SHP77 (cell line): ENCODE results near the gene DESI2.
"Not testable (repeated sequence)": the region's sequence is repeated elsewhere in the genome, so short reads cannot be mapped to it uniquely, and the experiment has no call there.

ENCODE experiments used
- DNase-seq, 2 experiments: peaks; one replicate each; lab custom pipeline; 2025; lab: John Stamatoyannopoulos, UW

The DESI2 gene

DNA sequence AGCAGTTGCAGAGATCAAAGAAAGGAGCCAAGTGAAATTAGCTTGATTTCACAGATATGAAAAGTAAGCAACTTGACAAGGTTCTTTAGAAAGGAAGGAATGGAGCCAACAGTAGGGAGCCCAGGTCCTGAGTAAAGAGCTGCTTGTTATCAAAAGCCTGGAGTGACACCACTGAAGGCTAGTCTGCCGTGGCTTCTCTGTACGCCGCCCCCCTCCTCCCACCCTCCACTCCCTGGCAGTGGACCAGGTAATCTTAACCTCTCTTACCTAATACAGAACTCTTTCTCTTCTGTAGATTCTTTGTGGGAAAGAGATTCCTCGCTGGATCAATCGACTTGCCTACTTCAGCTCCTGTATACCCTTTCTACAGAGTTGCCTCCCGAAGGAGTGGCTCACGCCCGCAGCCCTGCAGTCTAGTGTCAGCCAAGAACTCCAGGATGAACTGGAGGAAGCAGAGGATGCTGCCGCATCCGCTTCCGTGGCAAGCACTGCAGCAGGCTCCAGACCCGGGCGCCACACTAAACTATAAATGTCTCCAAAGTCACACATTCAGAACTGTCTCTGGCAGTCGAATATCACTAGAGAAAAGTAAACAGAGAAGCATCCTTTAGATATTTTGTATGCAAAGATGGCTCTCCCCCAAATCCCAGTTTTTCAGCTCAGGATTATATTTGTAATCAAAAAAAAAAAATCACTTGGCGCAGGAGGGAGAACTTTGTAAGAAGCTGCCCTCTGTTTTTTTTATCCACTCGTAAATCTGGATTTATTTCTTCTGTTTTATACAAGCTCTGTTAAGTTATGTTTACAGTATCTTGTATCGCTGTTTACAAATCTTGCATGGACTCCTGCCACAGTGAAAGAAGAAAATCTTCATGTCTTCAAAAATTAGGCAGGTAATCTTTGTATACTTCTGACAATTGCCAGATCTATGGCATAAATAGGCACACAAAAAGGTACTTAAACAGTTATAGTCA is 52.6 kb downstream of the DESI2 start:
- no peak for DNase-seq

DNA sequence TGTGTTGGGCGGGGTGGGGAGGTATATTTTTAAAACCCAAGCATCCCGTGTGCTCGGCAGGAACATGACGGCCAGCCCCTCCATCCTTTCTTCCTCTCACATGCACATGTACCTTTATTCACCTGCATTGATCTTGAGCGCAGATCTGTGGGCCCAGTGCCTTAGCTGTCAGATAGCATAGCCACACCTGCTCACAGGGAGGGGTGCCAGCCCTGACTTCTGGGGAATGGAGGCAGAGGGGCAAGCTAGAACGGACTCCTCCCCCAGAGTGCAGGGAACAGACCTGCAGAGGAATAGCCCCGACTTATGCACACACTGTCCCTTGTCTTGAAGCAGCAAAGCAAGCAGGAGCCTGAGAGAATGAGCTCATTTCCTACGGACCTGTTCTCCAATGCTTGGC is 56.1 kb downstream of the DESI2 start:
- DNase-seq: no peak

DNA sequence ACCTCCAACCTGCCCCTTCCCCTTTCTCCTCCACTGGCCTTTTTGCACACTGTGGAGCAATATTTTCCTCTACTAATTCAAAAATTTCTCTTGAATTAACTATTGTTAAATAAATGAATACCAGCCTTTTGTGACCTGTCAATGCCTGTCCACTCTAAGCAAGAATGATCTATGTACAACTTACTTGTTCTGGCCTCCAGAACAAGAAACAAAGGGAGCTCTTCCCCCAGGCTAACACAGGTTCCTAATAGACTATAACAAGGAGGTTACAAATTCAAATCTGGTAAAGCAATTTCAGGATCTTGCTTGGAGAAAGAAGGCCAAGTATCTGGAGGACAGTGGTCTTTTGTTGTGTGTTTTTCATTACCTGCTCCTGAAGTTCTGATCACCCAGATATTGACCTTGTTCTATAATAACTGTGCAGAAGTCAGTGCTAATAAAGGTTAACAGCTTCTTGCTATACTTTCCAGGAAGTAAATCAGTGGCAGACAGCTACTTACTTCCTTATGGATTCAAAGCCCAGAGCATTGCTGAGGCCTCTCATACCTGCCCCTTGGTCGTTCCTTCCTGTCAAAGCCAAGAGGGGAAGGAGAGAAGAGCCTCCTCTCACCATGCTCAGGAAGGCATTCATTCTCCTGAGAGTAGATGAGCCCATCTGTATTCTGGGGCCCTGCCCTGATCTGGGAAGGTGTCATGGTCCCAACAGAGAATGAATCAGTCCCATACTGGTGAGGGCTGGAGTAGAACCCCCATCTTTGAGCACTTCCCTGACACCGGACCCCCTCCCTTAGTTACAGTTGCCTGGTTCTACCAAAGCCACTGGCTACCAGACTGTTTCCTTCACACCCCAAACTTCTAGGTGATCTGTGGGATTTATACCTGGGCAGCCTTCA is 56.8 kb downstream of the DESI2 start:
- no peak for DNase-seq

- DNase-seq: no peak
Observed at GRCh38 chr1:244710474-244711062, 57.6 kb downstream of the DESI2 start.

- DNase-seq: no peak
Observed at GRCh38 chr1:244712669-244713068, 59.7 kb downstream of the DESI2 start.

- no peak for DNase-seq
Observed at GRCh38 chr1:244713332-244713731, 60.4 kb downstream of the DESI2 start.

- DNase-seq: no peak
Observed at GRCh38 chr1:244727871-244728474, 75.0 kb downstream of the DESI2 start.

- DNase-seq: no peak
Observed at GRCh38 chr1:244730153-244730933, 77.4 kb downstream of the DESI2 start.

DNA sequence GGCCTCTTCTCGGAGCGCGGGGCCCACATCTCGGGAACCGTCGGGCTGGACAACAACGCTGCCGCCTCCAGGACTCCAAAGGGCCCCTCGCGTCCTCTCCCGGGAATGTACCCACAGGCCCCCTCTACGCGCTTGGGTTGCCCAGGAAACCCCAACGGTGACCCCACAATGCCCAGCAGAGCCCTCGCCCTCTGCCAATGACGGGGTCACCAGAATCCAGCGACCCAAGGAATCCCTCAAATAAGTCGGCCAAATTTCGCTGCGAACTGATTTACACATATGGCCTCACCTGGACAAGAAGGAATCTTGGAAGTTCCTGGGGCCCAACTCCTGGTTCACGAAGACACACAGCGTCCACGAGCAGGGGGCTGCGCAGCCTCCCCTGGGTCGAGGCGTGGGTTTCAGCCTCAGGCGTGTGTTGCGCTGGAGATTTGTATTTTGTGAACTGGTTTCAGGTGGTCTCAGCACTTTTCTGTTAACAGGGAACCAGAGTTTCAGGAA is 78.1 kb downstream of the DESI2 start:
- DNase-seq: no peak

- DNase-seq: no peak
Observed at GRCh38 chr1:244731651-244732050, 78.7 kb downstream of the DESI2 start.

DNA sequence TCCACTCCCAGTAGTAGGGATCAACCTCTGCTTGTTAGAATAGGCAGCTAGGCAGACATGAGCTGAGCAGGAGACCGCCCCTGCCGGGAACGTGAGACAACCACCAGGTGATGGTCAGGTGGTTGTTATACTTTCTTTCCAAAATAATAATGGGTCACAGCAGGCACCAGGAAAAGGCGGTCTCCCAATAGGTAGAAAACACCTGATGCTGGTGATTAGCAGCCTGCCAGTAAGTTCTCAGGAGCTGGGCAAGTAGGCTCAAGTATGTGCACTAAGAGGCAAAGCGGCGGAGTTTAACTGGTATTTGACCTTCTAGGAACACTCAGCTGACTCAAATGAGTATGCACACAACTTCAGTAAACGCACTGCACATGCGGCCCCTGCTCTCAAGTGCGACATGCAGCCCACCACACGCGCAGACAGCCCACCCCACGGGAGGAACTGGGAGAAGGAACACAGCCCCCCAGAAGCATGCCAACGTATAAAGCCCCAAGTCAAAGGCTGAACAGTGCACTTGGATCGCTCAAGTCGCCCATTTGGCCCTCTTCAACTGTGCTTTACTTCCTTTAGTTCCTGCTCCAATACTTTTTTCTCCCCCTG is 80.0 kb downstream of the DESI2 start:
- no peak for DNase-seq

DNA sequence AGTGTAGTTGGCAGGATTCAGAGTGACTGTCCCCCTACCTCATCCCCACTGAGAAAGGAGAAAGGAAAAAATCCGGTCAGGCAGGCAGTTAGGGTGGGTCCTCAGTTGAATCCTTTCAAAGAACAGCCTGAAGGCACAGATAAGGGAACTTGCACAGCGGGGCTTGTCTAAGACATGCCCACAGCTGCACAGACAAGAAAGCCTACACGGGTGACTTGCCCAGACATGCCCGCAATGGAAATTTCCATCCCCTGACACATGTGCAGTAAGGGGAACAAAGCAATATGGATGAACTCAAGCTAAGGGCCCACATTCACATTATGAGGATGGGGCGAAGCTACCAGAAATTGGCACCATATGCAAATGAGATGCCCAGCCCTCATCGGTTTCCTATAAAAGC is 82.5 kb downstream of the DESI2 start:
- no peak for DNase-seq

- DNase-seq: no peak
Observed at GRCh38 chr1:244735876-244736561, 83.1 kb downstream of the DESI2 start.

DNA sequence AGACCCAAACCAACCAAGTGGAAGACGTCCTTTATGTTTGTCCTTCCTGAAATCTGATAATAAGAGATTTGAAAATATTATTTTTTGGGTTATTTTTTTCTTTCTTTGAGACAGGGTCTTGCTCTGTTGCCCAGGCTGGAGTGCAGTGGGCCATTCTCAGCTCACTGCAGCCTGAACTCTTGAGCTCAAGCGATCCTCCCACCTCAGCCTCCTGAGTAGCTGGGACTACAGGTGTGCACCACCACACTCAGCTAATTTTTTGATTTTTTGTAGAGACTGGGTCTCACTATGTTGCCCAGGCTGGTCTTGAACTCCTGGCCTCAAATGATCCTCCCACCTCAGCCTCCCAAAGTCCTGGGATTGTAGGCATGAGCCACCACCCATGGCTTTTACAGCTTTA is 86.2 kb downstream of the DESI2 start:
- DNase-seq: not testable (repeated sequence)

GRCh38 chr1:244740027-244740617 is 87.2 kb downstream of the DESI2 start:
- not testable (repeated sequence) for DNase-seq

DNA sequence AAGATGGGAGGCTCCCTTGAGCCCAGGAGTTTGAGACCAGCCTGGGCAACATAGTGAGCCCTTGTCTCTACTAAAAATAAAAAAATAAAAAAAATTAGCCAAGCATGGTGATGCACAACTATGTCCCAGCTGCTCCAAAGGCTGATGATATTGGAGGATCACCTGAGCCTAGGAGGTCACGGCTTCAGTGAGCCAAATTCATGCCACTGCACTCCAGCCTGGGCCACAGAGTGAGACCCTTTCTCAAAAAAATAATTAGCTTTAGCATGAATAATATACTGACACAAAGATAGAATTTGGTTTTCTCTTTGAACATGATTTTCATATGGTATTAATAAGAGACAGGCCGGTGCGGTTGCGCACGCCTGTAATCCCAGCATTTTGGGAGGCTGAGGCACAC is 88.8 kb downstream of the DESI2 start:
- no peak for DNase-seq

DNA sequence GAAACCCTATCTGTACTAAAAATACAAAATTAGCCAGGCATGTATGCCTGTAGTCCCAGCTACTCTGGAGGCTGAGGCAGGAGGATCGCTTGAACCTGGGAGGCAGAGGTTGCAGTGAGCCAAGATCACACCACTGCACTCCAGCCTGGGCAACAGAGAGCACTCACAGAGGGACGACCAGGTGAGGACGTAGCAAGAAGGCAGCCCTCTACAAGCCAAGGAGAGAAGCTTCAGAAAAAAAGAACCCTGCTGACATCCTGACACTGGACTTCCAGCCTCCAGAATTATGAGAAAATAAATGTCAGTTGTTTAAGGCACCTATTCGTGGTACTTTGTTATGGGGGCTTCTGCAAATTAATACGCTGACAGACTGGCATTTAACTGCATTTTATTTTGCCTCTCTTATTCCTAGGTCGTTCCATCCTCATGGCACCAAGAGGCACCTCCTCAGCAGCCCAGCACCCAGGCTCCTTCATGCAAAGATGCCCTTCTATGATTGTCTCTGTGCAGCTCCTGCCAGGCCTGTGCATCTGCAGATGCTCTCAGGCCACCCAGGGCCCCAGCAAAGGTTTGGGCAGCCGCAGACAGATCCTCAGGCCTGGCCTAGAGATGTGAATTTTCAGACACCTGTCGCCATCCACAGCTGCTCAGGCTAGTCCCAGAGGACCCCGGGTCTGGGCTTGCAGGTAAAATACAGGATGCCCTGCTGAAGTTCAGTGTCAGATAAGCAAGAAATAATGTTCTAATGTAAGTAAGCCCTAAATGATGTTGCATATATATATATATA is 96.5 kb downstream of the DESI2 start:
- DNase-seq: no peak

GRCh38 chr1:244751271-244751895 is 98.5 kb downstream of the DESI2 start:
- DNase-seq: peak; percentile 40 to 42
